Activated naive CD8-positive, alpha-beta T cell treated with anti-CD3 and anti-CD28 coated beads, Interleukin-2, amount 50 U/mL, for 16 hours (primary cell): ENCODE data around the gene RASD2.

ENCODE experiments used
- DNase-seq: peaks from one replicate; pipeline ENCODE4 v3.0.0-alpha.2; 2020; ENCODE audit warnings: low read depth, low spot score

The RASD2 gene

DNA sequence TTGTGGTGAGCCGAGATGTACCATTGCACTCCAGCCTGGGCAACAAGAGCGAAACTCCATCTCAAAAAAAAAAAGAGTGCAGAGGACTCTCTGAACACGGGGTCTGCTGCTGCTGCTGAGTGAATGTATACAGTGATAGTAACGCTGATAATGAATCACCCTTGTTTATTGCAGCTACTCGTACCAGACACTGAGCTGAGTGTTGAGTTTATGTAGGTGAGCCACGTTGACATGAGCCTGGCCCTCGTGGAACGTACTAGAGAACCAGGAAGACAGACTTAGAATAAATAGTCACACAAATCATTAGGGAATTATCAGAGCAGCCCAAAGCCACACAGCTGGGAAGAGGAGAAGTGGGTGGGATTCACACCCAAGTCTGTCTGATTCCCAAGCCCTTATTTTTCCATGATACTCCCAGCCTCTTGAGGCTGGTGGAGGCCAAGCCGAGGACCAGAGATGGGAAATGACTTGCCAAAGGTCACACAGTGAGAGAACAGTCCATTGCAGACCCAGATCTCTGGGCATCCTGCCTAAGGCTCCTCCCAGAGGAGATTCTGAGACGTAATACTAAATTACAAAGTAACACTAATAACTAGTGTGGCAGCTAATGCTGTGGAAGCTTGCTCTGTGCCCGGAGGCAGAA lies 41.7 kb downstream of the RASD2 start:
- no peak for DNase-seq

DNA sequence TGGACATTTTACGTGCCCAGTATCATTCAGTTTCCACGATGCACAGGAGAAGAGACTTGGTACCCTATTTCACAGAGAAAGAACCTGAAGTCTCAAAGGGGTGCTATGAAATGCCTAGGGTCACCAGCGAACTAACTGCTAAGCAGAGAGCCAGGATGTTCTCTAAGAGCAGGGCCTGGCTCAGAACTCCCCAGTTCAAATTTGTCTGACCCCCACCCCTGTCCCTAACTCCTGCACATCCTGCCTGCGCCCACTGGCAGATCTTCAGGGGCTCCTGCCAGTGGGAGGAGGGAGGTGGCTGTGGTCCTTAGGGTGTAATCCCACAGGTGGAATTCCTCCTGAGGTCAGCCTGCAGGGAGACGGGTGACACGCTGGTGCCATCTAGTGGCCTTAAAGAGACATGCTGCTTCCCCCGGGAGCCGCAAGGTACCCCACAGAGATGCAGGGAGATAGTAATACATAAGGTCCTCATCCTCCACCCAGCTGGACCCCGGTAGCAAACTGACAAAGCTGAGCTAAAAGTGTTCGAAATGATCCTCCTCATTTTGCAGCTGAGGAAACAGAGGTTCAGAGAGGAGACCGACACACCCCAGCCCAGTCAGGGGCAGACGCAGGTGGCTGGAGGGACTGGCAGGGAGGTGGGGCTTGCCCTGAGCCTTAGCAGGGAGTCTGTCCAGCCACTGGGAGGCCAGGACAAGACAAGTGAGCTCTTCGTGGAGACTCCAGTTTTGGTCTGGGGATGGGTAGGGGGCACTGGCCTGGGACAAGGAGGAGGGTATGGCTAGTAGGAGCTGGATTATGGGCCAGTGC lies 42.4 kb downstream of the RASD2 start:
- no peak for DNase-seq

DNA sequence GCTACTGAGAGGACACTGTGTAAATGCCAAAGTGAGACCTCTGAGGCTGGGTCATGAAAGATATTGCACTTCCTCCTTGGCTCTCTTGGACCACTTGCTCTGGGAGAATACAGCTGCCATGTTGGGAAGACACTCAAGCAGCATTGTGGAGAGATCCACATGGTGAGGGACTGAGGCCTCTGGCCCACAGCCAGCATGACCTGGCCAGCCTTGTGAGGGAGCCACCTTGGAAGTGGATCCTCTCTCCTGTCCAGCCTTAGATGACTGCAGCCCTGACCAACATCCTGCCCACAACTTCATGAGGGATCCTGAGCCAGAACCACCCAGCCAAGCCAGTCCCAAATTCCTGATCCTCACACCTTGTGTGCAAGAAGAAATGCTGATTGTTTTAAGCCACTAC lies 46.1 kb downstream of the RASD2 start:
- DNase-seq: no peak

DNA sequence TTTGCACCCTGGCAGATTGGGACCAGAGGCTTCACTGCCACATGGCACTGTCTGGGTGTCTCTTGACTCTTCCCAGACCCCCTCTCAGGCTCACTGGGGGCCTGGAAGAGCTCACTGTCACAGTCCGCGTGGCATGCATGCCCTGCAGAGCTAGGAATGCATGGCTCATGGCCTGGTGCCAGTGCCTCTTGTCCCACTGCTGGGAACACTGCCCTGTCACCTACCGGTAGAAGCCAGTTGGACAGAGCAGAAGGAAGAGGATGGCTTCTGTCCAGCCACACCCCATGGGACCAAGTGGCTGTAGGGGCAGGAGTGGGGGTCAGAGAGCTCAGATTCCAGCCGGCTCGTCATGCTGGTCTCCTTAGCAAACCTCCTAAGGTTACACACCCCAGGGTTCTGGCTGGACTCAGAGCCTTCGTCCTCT lies 46.8 kb downstream of the RASD2 start:
- DNase-seq: no peak

DNA sequence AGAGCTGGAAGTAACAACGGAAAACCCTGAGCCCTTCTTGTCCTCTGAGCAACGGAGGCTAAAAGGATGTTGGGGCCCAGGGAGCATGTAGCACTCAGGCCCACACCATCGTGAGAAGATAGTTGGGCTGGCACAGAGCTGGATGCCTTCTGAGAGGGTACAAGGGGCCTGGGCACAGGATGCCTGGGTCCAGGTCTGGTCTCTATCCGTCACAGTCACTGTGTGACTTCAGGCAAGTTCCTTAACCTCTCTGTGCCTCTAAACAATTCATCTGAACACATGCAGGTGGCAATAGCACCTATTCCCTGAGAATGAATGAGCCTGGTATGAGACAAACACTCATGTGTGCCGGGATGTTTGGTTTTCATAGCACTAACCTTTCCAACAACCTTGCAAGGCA lies 47.3 kb downstream of the RASD2 start:
- DNase-seq: no peak

DNA sequence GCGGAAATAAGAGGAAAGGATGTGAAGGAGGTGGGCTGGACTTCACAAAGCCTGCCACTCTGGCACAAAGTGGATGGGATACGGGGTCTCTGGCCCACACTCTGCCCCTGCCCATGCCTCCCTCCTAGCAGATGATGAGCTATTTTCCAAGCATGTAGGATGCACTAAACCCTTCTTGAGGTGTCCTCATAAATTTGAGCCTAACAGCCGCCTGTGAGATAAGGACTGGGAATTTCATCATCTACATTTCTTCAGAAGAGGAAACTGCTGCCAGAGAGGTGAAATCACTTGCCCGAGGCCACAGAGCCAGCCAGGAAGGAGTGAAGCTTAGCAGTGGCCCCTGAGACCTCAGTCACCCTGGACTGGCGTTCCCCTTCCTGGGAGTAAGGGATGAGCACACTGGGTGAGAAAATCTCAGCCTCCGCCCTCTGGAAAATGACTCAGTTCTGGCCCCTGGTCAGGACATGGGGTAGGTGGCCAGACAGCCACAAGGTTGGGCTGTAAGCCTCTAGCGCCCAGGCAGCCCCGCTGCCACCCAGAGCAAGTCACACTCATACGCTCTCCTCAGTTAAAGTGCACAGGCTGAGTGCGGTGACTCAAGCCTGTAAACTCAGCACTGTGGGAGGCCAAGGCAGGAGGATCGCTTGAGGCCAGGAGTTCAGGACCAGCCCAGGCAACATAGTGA lies 48.6 kb downstream of the RASD2 start:
- DNase-seq: no peak

DNA sequence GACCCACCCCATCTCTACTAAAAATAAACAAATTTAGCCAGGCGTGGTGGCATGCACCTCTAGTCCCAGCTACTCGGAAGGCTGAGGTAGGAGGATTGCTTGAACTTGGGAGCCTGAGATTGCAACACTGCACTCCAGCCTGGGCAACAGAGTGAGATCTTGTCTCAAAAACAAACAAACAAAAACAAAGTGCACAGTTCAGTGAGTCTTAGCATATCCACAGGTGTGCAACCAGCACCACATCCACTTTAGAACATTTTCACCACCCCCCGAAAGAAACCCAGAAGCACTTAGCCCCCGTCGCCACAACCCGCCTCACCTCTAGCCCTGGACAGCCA lies 49.1 kb downstream of the RASD2 start:
- no peak for DNase-seq

DNA sequence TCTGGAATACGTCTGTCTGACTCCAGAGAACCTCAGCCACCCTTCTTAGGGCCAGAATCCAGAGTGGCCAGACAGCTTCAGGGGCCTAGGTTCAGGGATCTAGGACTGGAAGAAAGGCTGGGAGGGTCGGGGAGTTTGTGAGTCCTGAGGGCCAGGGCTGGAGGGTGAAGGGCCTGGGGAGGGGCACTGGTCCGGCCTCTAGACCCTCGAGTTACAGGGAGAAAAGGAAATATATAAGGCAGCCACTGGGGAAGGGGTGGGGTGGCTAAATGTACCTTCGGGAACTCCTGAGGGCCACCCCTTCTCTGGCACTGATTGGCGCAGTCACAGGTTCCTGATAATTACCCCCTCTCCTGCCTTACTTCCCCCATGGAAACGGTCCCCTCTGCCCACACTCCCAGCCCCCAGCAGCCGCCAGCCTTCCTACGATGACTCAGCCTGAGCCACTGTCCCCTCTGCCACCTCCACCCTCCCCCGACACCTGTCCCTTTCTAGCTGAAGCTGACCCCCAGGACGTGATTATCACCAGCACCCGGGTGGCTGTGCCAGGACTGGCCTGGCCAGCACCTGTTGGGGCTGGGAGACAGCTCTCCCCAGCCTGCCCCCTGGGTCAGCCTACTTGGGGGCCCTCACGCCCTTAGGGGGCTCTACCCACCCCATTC lies 50.1 kb downstream of the RASD2 start:
- no peak for DNase-seq

DNA sequence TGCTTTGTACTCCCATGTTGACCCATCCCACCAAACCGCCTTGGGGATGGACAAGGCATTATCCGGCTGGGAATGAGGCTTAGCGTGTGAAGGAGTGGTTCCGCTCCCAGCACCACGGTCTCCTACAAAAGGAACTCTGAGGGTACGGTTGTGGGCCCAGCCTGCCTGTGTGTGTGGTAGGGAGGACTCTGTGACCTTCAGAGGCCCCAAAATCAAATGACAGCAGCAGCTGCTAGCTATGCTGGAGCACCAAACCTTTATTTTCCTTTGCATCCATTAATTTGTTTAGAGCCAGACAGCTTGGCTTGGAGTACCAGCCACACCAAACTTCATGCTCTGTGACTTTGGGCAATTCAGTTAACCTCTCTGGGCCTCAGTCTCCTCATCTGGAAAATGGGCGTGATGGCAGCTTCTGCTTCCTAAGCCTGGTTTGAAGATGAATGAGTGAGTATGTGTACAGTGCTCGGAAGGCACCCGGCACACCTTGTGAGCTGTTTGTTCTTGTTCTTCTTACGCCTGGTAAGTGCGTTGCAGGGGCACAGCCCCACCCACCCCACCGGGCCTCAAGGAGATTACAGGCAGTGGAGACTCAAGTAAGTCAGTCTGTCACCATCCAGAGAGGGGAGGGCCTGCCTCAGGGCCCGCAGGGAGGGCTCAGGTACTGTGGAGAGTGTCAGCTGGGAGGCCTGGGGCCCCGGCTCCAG lies 51.2 kb downstream of the RASD2 start:
- DNase-seq: no peak

DNA sequence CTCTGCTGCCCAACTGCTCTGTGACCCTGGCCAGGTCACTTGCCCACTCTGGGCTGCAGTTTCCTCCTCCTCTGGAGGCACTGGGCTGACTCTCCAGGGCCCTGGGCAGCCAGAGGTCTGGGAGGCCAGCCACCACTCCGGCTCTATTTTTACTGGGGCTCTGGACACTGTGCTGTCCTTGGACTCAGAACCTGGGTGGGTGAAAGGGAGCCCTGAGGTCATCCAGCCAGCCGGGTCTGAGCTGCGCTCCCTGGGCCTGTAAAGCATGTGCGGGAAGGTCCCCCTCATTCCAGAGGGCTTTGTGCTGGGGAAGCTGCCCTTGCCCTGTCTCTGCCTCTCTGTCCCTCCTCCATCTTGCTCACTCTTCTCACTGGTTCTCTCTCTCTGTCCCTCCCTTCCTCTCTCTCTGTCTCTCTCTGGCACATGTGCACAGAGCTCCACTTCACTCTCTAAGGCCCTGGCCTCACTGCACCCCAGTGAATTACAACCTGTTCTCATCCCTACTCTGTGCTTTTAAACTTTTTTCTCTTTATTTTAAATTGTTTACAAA lies 51.9 kb downstream of the RASD2 start:
- DNase-seq: no peak

DNA sequence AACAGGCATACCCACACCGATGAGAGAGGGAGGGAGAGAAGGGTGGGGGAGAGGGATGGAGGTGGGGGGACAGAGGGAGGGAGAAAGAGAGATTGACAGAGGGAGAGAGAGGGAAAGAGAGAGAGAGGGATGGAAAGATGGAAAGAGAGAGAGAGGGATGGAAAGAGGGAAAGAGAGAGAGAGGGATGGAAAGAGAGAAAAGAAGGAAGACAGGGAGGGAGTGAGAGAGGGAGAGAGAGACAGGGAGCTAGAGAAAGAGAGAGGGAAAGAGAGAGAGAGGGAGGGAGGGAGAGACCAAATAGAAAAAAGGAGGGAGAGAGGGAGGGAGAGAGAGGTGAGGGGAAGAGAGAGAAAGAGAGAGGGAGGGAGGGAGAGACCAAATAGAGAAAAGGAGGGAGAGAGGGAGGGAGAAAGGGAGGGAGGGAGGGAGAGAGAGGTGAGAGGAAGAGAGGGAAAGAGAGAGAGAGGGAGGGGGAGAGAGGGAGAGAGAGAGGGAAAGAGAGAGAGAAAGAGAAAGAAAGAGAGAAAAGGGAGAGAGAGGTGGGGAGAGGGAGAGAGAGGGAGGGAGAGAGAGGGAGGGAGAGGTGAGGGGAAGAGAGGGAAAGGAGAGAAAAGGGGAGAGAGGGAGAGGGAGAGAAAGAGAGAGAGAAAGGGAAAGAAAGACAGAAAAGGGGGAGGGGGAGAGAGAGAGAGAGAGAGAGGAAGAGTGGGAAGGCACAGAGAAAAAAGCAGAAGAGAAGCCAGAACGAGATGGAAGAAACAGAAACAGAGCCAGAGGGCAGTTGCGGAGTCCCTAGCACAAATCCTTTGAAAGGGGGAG lies 52.6 kb downstream of the RASD2 start:
- no peak for DNase-seq

DNA sequence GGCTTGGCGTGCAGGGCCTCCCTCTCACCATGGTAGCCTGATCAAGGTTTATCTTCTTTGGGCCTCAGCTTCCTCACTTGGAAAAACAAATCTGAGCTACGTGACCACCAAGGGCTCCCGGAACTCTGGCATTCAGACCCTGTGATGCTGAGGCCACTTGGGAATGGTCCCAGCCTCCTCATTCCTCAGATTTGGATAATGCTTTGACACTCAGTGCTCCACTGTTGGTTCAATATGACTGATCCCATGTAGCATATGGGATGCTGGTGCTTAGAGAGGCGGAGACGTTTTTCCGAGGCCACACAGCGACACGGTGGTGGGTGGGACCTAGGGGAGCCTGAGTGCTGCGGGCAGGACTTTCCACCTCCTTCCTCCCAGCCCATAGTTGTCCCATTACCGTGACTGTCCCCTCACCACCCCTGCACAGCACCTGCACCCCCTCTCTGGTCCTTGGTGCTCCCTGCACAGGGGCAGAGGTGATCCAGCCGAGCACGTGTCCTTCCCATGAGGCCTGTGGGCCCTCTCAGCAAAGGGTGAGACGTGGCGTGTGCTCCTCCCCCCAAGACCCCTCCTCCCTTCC lies 53.4 kb downstream of the RASD2 start:
- DNase-seq: no peak

DNA sequence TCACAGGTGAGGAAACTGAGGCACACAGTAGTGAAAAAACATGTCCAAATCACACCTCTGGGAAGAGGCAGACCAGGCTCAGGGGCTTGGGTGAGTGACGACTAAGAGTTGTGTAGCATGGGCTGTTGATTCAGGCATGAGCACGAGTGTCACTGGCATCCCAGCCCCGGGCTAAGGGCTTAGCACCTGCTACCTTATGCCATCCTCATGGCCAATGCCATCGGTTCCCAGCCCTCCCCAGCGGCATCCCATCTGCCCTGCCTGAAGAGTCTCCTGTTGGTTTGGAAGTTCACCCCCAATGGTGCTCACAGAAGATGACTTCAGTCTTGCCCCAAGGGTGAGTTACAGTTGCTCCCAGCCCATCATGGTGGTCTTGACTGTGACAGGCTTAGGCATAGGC lies 54.1 kb downstream of the RASD2 start:
- no peak for DNase-seq

DNA sequence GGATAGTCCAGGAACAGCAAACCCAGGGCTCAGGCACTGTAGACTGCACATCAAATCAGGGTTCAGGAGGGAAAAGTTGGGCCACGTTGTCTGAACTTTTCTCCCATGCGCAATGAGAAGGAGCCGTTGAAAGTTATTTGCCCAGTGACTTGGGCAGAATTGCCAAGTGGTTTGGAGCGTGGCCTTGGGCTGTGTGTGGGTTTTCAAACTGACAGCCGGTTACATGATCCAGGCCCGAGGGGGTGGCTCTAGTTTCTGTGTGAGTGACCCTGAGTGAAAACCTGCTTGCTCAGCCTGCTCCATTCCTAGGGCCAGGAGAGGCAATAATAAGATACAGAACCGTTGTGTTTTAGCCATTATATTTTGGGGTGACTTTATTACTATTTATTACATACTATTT lies 56.2 kb downstream of the RASD2 start:
- no peak for DNase-seq

DNA sequence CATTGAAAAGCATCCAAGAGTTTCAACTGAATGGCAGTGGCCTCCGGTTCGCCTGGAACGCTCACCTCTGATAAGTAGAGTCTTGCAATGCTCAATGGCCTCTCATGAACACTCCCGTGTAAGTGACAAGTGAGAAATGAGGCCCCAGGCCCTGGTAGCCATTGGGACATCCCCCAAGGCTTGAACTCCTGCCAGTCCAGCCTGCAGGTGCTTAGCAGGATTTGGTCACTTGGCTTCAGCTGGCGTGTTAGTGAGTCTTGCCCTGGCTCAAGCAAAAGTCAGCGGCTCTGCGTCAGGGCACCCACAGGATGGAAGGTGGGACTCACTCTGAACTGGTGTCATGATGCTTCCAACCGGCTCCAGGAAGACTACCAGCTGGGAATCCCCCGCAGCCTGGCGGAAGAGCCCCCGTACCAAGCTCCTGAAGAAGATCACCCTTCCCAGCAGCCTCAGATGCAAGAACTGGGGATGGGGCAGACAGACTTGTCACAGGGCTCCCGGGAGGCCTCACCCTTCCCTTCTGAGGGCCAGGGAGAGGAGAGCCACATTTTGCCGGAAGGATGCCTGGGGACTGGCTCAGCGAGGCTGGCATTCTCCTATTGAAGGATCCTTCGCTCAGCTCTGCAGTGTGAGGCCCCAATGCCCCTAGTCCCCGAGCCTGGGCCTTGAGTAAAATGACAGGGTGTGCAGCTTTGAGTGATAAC lies 57.2 kb downstream of the RASD2 start:
- no peak for DNase-seq

DNA sequence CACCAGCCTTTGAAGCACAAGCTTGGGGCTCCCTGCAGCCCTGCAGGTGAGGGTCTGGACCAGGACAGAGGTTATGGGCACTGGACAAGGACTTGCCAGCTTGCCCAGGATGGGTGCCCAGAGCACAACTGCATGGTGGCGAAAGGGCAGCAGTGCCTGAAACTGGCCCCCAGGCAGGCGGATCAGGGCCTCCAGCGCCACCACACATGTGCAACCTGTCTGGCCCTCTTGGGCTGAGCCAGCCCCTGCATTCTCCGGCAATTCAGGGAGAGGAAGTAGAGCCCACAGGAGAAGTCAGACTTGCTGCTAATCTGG lies 57.7 kb downstream of the RASD2 start:
- no peak for DNase-seq

DNA sequence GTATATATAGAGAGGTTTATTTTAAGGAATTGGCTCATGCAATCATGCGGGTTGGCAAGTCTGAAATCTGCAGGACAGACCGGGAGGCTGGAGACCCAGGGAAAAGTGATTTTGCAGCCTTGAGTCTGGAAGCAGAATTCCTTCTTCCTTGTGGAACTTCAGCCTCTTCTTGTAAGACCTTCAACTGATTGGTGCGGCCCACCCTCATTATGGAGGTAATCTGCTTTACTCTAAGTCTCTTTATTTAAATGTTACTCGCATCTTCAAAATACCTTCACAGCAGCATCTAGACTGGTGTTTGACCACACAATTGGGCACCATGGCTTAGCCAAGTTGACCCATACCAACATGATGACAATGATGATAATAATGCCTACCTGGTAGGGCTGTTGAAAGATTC lies 58.7 kb downstream of the RASD2 start:
- DNase-seq: no peak

DNA sequence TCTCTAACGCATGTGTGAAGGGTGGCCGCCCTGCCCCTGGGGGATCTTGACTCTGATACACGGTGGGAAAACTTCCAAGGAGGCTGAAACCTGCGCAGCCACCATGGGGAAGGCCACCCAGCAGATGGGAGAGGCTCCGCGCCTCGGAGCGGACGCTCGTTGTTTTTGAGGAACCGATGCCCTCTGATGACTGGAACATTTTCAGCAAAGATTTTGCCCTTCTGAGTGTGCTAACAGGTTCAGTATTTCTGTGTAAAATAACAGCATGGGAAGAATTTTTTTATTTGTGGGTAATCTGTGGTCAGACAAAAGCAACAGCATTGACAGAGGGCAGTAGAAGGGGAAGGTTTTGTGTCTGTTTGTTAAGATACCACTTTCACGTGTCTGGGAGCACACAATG lies 59.8 kb downstream of the RASD2 start:
- no peak for DNase-seq

DNA sequence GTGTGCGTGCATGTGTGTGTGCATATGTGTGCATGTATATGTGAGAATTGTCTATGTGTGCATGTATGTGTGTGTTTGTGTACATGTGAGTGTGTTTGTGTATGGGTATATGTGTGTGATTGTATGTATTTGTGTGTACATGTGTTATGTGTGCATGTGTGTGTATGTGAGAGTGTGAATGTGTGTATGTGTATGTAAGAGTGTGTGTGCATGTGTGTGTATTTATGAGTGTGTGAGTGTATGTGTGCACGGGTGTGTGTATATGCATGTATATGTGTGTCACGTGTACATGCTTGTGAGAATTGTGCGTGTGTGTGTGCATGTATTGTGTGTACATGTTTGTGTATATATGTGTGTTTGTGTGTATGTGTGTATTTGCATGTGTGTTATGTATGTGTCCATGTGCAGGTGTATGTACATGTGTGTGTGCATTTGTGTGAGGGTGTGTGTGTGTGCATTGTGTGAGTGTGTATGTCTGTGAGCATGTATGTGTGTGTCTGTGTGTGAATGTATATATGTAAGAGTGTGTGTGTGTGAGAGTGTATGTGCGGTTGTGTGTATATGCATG lies 60.5 kb downstream of the RASD2 start:
- DNase-seq: no peak
